Fibroblast of lung (primary cell): ENCODE results near the gene CPT1A.

ENCODE experiments used
- EZH2 ChIP-seq: IDR thresholded peaks from 2 replicates; pipeline ENCODE4 v1.5.1; 2012; ENCODE audit warnings: low read length, control low read depth, mild to moderate bottlenecking; ENCODE audit errors: missing control alignments
- TF ChIP-seq, protein P1 (sequence below), 2 donors: IDR thresholded peaks in 1 of 2; conservative IDR thresholded peaks in 1 of 2; 1 replicate in 1 of 2; 2 replicates in 1 of 2; pipeline ENCODE4 v1.5.1; 2011 to 2012; ENCODE audit warnings: low read length in 2 of 2, control low read depth in 1 of 2, inconsistent platforms in 1 of 2, low read depth in 1 of 2, mild to moderate bottlenecking in 1 of 2

DNA sequence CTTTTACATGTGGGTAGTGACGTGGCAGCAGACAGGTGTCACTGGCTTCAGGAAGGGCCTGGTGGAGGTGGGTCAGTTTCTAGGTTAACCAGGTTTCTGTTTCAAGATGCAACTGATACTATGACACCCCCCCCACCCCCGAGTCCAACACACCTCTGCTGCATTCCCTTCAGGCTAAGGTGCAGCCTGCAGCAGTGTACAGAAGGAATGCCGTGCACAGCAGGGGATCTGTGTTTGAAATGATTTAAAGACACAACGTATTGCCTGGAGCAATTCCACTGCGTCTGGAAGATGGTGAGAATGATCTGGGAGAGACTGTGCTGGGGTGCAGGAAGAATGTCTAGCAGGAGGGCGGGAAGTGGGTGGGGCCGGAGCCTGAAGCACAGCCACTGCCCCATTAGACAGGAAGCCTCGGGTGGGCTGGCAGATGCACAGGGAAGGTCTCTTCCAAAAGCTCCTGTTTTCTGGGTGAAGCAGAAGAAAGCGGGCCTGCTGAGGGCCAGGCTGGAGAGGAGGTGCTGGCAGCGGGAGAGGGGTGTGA, 78.5 kb downstream of the CPT1A start:
- TF ChIP-seq, protein P1, sequence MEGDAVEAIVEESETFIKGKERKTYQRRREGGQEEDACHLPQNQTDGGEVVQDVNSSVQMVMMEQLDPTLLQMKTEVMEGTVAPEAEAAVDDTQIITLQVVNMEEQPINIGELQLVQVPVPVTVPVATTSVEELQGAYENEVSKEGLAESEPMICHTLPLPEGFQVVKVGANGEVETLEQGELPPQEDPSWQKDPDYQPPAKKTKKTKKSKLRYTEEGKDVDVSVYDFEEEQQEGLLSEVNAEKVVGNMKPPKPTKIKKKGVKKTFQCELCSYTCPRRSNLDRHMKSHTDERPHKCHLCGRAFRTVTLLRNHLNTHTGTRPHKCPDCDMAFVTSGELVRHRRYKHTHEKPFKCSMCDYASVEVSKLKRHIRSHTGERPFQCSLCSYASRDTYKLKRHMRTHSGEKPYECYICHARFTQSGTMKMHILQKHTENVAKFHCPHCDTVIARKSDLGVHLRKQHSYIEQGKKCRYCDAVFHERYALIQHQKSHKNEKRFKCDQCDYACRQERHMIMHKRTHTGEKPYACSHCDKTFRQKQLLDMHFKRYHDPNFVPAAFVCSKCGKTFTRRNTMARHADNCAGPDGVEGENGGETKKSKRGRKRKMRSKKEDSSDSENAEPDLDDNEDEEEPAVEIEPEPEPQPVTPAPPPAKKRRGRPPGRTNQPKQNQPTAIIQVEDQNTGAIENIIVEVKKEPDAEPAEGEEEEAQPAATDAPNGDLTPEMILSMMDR (conservative IDR thresholded peaks at IDR 0.05 in 1 of 2, IDR thresholded peaks at IDR 0.05 in 1 of 2; ENCODE audit: low read depth in 1 of 2, low read length in 2 of 2), result no peak
- TF ChIP-seq EZH2, result no peak
